AG10803 (cell line): Measurements from ENCODE around the gene HILPDA.

ENCODE experiments used
- DNase-seq: peaks from one replicate; pipeline ENCODE4 v3.0.0; 2010; ENCODE audit warnings: low read depth
- H3K4me3 ChIP-seq: 2 replicates; pipeline ENCODE4 v1.5.1; 2011; ENCODE audit warnings: mild to moderate bottlenecking, low read length, control low read depth
- TF ChIP-seq, protein P1 (sequence below): conservative IDR thresholded peaks from 2 replicates; pipeline ENCODE4 v1.5.1; 2011; ENCODE audit warnings: mild to moderate bottlenecking, low read length, control low read depth, inconsistent platforms

HILPDA gene

GRCh38 chr7:128446306-128446705, 9.4 kb upstream of the HILPDA start:
- no peak for DNase-seq
- no peak overlapping the region for H3K4me3 ChIP-seq
- TF ChIP-seq, protein P1, sequence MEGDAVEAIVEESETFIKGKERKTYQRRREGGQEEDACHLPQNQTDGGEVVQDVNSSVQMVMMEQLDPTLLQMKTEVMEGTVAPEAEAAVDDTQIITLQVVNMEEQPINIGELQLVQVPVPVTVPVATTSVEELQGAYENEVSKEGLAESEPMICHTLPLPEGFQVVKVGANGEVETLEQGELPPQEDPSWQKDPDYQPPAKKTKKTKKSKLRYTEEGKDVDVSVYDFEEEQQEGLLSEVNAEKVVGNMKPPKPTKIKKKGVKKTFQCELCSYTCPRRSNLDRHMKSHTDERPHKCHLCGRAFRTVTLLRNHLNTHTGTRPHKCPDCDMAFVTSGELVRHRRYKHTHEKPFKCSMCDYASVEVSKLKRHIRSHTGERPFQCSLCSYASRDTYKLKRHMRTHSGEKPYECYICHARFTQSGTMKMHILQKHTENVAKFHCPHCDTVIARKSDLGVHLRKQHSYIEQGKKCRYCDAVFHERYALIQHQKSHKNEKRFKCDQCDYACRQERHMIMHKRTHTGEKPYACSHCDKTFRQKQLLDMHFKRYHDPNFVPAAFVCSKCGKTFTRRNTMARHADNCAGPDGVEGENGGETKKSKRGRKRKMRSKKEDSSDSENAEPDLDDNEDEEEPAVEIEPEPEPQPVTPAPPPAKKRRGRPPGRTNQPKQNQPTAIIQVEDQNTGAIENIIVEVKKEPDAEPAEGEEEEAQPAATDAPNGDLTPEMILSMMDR = no peak

DNA sequence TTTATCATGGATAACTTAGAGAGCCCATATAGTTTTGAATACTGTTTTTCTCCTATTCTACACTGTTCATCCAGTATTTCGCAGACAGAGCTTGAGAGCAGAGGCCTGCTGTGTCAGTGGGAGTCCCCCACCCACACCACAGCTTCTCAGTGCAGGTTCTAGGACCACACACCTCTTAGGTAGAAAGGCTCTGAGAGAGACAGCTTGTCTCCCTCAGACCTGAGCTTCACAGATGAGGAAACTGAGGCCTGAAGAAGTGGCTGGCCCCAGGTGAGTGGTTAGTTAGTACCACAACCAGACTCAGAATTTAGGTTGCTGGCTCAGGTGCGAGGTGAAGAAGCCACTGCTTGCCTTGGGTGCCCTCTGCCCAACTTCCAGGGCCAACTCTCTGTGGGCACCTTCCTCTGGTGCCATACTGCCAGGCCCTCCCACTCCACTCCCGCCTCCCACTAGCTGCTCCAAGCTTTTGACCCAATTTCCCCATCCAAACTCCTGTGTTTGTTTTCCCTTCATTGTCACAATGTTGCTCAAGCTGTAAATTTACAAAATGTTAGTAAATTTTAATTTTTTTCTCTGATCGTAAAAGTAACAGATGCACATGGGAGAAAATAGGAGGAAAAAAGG, 7.6 kb upstream of the HILPDA start:
- TF ChIP-seq, protein P1 = no peak
- H3K4me3 ChIP-seq = no peak overlapping the region
- no peak for DNase-seq

DNA sequence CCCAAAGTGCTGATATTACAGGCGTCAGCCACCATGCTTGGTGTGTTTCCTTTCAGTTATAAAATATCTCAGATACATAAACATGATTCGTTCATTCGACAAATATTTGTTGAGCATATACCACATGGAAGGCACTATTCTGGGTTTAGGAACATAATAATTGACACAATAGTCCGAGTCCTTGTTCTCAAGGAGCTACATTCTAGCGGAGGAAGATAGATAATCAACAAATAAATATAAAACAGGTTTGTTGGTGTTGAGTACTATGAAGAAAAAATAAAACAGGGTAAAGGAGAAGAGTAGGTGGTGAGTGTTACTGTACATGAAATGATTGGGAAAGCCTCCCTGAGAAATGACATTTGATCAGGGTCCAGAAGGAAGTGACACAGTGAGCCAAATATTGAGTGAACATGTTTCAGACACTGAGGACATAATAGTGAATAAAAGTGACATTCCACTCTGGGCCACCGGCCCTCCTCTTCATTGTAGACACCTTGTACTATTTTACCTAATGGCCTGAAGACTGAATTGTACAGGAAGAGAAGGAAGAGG, 6.9 kb upstream of the HILPDA start:
- DNase-seq = no peak
- no peak overlapping the region for H3K4me3 ChIP-seq
- TF ChIP-seq, protein P1 = no peak

DNA sequence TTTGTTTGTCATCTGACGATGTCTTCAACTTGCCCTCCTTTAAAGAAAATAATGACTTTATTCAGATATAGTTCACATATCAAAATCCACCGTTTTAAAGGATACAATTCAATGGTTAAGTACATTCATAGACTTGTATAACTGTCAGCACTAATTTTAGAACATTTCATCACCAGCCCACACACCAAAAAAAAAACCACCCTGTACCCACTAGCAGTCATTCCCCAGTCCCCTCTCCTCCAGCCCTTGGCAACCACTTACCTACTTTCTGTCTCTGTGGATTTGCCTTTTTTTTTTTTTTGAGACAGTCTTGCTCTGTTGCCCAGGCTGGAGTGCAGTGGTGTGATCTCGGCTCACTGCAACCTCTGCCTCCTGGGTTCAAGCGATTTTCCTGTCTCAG, 5.3 kb upstream of the HILPDA start:
- no peak for DNase-seq
- TF ChIP-seq, protein P1 = no peak

DNA sequence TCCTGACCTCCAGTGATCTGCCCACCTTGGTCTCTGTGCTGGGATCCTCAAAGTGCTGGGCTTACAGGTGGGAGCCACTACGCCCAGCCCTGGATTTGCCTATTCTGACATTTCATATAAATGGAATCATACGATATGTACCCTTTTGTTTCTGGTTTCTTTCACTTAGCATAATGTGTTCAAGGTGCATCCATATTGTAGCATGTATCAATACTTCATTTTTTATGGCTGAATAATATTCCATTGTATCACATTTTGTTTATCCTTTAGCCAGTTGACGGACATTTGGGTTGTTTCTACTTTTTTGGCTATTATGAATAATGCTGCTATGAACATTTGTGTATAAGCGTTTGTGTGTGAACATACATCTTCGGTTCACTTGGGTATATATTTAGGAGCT, 4.8 kb upstream of the HILPDA start:
- DNase-seq = no peak
- no peak overlapping the region for H3K4me3 ChIP-seq
- TF ChIP-seq, protein P1 = no peak

More for the DNA sequence above, 5.3 kb upstream of the HILPDA start:
- H3K4me3 ChIP-seq = no peak overlapping the region

GRCh38 chr7:128452552-128452951, 3.1 kb upstream of the HILPDA start:
- TF ChIP-seq, protein P1 = no peak
- no peak overlapping the region for H3K4me3 ChIP-seq
- no peak for DNase-seq
